Nephron (organoid): ENCODE results near the gene P2RX7.
A peak's percentile ranks its signal among the peaks of the same experiment; 100 is the strongest.

Source experiments
- H3K27ac Mint-ChIP-seq, 3 experiments: 2 replicates each; pipeline ENCODE4 v1.8.0; 2020; ENCODE audit warnings: mixed read lengths in 3 of 3, mild to moderate bottlenecking in 2 of 3, moderate library complexity in 1 of 3
- H3K27me3 Mint-ChIP-seq: 2 replicates; pipeline ENCODE4 v1.8.0; 2021; ENCODE audit warnings: low read depth, mild to moderate bottlenecking, moderate library complexity, mixed read lengths
- H3K36me3 Mint-ChIP-seq: 2 replicates; pipeline ENCODE4 v1.8.0; 2020; ENCODE audit warnings: low read depth, mixed read lengths
- H3K4me1 Mint-ChIP-seq: 2 replicates; pipeline ENCODE4 v1.8.0; 2020; ENCODE audit warnings: mixed read lengths
- H3K4me3 Mint-ChIP-seq, 3 experiments: 2 replicates each; pipeline ENCODE4 v1.8.0; 2020; ENCODE audit warnings: mild to moderate bottlenecking in 3 of 3, mixed read lengths in 3 of 3, moderate library complexity in 2 of 3
- H3K9me3 Mint-ChIP-seq: 2 replicates; pipeline ENCODE4 v1.8.0; 2020; ENCODE audit warnings: mixed read lengths
- CTCF ChIP-seq, 3 experiments: fragments of 200-600 bp; sonication (generic); IDR thresholded peaks; one replicate each; pipeline ENCODE4 v1.5.0; 2021; ENCODE audit warnings: antibody characterized with exemption in 3 of 3; ENCODE audit not compliant: unreplicated experiment in 3 of 3

Gene P2RX7

GRCh38 chr12:121107681-121108080, 25.0 kb upstream of the P2RX7 start:
- Mint-ChIP-seq H3K36me3 (no peaks in the 10 kb centered on the region), H3K4me1 (no peaks in the 10 kb centered on the region), H3K4me3 (no peak overlapping the region), H3K27ac (no peak overlapping the region), H3K9me3 (peaks cover 10% of the 10 kb centered on the region), H3K27me3 (peaks cover 4% of the 10 kb centered on the region)
- TF ChIP-seq CTCF (IDR thresholded peaks at IDR 0.05; ENCODE audit: unreplicated experiment in 3 of 3): no peak

GRCh38 chr12:121108492-121108891, 24.2 kb upstream of the P2RX7 start:
- peaks cover 8% of the 10 kb centered on the region for H3K9me3 Mint-ChIP-seq
- no peaks in the 10 kb centered on the region for H3K4me1 Mint-ChIP-seq
- H3K27me3 Mint-ChIP-seq: peaks cover 6% of the 10 kb centered on the region
- H3K4me3 Mint-ChIP-seq: no peak overlapping the region
- H3K36me3 Mint-ChIP-seq: no peaks in the 10 kb centered on the region
- TF ChIP-seq CTCF (IDR thresholded peaks at IDR 0.05; ENCODE audit: unreplicated experiment in 3 of 3): no peak
- H3K27ac Mint-ChIP-seq: no peak overlapping the region

- Mint-ChIP-seq H3K4me3 (no peak overlapping the region), H3K27me3 (peaks cover 9% of the 10 kb centered on the region), H3K36me3 (no peaks in the 10 kb centered on the region)
Measured at GRCh38 chr12:121110211-121110940, 22.3 kb upstream of the P2RX7 start.

GRCh38 chr12:121111684-121112083, 21.0 kb upstream of the P2RX7 start:
- H3K9me3 Mint-ChIP-seq: no peaks in the 10 kb centered on the region
- no peak overlapping the region for H3K4me3 Mint-ChIP-seq
- TF ChIP-seq CTCF (IDR thresholded peaks at IDR 0.05; ENCODE audit: unreplicated experiment in 3 of 3): no peak
- H3K36me3 Mint-ChIP-seq: no peaks in the 10 kb centered on the region
- H3K27ac Mint-ChIP-seq: no peak overlapping the region
- no peaks in the 10 kb centered on the region for H3K4me1 Mint-ChIP-seq
- peaks cover 12% of the 10 kb centered on the region for H3K27me3 Mint-ChIP-seq

More at GRCh38 chr12:121110211-121110940, 22.3 kb upstream of the P2RX7 start:
- TF ChIP-seq CTCF (IDR thresholded peaks at IDR 0.05; ENCODE audit: unreplicated experiment in 3 of 3): peak; percentile 93 to 96 (median 95)
- peak overlapping the region in 1 of 3 experiments; percentile 5 for H3K27ac Mint-ChIP-seq
- H3K4me1 Mint-ChIP-seq: no peaks in the 10 kb centered on the region
- no peaks in the 10 kb centered on the region for H3K9me3 Mint-ChIP-seq

- Mint-ChIP-seq H3K27me3 (peaks cover 16% of the 10 kb centered on the region), H3K27ac (no peak overlapping the region), H3K4me3 (no peak overlapping the region), H3K36me3 (no peaks in the 10 kb centered on the region), H3K9me3 (no peaks in the 10 kb centered on the region), H3K4me1 (no peaks in the 10 kb centered on the region)
- no peak for TF ChIP-seq CTCF (IDR thresholded peaks at IDR 0.05; ENCODE audit: unreplicated experiment in 3 of 3)
Measured at GRCh38 chr12:121112496-121112895, 20.2 kb upstream of the P2RX7 start.

GRCh38 chr12:121113057-121113456, 19.6 kb upstream of the P2RX7 start:
- H3K27ac Mint-ChIP-seq: no peak overlapping the region
- peaks cover 16% of the 10 kb centered on the region for H3K27me3 Mint-ChIP-seq
- H3K4me1 Mint-ChIP-seq: no peaks in the 10 kb centered on the region
- no peak for TF ChIP-seq CTCF (IDR thresholded peaks at IDR 0.05; ENCODE audit: unreplicated experiment in 3 of 3)
- no peaks in the 10 kb centered on the region for H3K9me3 Mint-ChIP-seq
- H3K4me3 Mint-ChIP-seq: no peak overlapping the region
- H3K36me3 Mint-ChIP-seq: no peaks in the 10 kb centered on the region
